ENCODE results near the gene CEL.
"Not testable (repeated sequence)": the region's sequence is repeated elsewhere in the genome, so short reads cannot be mapped to it uniquely, and the experiment has no call there.

The CEL gene

DNA sequence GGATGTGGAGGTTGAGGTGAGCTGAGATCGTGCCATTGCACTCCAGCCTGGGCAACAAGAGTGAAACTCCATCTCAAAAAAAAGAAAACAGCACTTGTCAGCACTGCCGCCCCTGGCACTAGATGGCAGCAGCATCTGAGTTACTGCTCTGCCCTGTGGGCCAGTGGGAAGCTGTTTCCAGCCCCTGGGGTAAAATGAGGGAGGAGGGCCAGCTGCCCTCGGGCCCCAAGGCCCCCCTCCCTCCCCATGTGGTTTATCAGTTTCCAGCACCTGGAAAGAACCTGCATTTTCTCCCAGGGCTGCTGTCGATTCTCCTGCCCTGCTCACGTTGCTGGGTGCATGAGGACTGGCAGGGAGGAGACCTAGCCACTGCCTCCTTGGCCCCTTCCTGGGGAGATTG lies 13.2 kb upstream of the CEL start:
- DNase-seq, result peak; percentile 16

DNA sequence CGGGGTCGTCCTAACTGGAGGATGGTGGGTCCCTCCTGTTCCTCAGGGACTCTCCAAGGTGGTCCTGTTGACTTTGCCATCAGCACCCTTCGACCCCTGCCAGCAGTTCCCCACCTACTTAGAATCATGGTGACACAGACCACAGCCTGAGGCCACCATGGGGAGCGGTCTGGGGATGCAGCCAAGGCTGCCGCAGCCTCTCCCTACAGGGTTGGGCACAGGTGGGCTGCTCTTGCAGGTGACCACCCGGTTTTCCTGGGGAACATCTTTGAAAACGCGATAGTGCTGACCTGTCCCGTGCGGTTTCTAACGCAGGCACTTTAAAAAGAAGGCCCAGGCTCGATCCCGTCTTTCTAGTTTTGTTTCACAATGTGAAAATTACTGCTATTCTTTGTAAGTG lies 12.7 kb upstream of the CEL start:
- no peak for DNase-seq

DNA sequence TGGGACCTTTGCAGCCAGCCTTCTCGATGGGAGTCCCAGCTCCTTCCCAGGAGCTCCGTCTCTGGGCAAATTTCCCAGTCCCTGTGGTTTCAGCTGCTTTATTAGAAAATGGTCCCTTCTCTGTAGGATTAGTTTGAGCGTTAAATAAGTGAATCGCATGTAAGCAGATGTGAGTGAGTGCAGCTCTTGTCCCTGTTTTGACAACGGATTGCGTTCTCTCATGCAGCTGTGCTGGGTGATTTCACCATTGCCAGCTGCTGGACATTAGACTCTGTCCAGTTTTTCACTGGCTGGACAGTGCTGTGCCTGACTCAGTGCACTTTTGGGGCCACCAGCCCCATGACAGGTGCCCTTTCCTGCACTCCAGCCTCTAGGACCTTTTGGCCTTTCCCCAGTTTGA lies 11.6 kb upstream of the CEL start:
- DNase-seq, result no peak

DNA sequence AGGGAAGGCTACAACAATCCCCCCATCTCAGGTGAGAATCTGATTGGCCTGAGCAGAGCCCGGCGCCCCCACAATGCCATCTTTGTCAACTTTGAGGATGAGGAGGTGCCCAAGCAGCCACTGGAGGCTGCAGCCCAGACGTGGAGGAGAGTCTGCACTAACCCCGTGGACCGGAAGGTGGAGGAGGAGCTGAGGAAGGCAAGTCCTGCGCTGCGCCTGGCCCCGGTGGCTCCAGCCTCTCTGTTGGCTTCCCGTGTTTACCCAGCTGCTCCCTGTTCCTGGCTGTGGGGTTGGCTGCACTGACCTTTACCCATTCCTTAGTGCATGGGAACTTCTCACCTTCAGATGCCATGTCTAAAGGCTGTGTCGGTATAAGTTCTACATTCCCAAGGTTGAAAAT lies 11.0 kb upstream of the CEL start:
- no peak for DNase-seq

DNA sequence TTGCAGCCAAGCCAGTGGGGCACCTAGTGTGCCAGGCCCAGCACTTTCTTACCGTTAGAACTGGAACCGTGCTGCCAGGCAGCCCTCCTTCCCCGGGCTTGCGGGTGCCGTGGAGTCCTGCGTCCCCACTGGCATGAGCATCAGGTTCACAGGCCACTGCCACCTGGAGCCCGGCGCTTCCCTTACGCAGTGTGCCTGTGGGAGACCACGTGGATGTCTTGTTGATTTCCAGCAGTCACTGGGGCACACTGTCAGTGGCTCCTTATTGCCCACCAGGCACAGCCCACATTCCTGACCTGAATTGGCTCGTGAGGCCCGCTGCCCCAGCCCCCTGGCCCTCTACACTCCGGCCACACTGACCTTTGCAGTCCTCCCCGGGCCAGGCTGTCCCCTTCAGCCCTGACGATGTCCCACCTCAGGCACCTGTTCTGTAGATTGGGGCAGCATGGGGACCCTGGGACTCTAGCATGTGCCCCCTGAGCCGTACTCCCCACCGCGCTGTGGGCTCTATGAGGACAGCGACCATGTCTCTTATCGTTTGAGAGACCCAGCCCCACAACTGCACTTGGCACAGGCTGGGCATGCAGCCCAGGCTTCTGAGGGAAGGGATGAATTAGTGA lies 10.4 kb upstream of the CEL start:
- no peak for DNase-seq

DNA sequence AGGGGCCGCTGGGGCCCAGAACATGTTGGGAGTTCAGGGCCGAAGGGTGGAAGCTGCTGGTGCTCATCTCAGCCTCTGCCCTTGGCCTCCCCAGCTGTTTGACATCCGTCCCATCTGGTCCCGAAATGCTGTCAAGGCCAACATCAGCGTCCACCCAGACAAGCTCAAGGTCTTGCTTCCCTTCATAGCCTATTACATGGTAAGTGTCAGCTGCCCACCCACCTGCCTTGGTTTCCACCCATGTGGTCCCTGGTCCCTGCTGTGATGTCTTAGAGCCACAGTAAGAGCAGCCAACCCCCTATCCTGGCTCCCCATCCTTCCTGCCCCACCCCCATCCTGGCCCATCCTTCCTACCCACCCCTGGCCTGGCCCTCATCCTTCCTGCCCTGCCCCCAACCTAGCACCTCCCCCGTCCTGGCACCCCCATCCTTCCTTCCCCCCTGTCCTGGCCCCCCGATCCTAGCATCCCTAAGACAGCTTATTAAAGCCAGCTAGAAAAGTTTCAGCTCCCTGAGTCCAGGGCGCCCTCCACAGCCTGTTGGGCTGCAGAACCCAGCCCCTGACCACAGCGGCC lies 9.7 kb upstream of the CEL start:
- DNase-seq, result no peak

DNA sequence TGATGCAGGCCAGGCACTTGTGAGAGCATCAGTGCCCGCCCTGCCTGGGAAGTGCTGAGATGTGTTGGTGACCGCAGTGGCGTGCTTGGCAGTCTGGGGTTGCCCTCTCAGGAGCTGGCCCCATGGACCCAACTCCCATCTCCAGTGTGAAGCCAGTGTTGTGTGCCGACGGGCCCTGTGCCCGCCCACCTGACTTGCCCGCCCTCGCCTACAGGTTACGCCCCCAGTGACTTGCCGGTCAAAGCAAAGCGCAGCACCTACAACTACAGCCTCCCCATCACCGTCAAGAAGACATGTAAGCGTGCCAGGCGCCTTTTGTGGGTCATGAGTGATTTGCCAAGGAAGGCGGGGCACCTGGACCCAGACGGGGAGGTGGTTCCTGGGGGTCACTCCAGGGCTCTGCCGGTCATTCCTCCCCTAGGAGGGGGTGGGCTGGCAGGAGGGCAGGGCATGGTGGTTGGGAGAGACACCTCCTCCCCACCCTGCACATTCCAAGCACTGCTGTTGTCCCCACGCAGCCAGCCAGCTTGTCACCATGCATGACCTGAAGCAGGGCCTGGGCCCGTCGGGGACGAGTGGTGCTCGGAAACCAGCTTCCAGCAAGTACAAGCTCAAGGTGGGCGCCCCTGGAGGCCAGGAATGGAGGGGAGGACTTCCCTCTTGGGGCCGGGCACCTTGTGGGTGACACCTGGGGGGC lies 7.4 kb upstream of the CEL start:
- no peak for DNase-seq

DNA sequence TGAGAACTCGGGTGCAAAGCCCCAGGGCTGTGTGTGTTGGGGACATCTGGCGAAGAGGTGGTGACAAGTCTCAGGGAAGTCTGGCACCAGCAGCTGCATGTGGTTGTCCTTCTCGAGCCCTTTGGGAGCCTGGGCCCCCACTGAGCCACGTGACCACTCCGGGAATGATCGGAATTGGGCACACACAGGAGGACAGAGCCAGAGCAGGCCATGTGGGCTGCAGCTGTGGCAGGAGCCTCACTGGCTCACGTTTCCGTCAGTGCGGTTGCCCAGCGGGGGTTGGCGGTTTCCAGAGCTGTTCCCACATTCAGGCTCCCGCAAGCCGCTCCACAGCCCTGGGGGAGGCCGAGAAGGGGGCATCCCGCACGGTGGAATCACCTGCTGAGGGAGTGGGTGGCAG lies 6.8 kb upstream of the CEL start:
- DNase-seq, result no peak

DNA sequence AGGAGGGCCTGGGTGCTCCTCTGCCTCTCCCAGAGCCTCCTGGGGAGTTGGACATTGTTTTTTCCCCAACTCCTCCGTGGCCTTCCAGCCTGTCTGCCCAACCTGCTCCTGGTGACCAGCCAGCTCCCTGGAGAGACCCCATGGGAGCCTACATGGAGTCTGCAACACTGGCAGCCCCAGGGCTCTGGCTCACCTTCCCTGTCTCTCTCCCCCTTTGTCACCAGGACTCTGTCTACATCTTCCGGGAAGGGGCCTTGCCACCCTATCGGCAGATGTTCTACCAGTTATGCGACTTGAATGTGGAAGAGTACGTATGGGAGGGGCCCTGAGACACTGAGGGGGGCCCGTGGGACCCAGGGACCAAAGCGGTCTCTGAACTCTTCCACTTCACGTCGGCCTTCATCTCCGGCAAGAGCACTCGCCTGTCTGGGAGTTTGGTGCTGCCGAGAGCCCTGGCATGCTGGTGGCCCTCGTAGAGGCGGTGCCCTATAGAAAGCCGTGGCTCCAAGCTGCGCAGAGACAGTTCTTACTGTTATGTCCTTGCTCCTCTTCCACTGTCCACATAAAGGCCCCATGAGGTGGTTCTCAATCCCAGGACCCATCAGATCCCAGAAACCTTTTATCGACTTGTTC lies 5.9 kb upstream of the CEL start:
- no peak for DNase-seq

DNA sequence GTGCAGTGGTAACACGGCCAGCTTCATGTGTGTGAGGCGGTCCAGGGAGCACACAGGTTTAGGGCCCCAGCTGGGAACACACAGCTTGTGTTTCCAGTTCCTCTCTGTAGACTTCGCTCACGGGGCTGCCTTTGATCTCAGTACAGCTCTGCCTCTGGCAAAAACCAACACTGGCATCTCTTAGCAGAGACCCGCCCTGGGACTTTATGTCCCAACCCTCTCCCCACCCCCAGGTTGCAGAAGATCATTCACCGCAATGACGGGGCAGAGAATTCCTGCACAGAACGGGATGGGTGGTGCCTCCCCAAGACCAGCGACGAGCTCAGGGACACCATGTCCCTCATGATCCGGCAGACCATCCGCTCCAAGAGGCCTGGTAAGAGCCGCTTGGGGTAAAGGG lies 5.2 kb upstream of the CEL start:
- no peak for DNase-seq

- DNase-seq, result no peak
Measured at GRCh38 chr9:133057006-133057405, 4.8 kb upstream of the CEL start.

DNA sequence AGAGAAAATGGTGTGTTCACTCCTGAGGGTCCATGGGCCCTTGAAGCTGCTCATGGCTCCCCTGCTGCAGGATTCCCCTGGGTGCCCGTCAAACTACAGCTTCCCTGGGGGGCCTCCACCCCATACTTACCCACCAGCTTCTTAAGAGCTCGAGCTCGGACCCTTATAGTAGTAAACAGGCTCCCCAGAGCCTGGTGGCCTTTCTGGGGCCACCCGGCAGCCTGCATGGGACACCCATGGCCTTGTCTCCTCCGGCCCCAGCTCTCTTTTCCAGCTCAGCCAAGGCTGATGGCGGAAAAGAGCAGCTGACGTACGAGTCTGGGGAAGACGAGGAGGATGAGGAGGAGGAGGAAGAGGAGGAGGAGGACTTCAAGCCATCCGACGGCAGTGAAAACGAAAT lies 4.2 kb upstream of the CEL start:
- DNase-seq, result no peak

GRCh38 chr9:133058071-133058470 lies 3.7 kb upstream of the CEL start:
- DNase-seq, result no peak

- no peak for DNase-seq
Measured at GRCh38 chr9:133058550-133059320, 3.0 kb upstream of the CEL start.

DNA sequence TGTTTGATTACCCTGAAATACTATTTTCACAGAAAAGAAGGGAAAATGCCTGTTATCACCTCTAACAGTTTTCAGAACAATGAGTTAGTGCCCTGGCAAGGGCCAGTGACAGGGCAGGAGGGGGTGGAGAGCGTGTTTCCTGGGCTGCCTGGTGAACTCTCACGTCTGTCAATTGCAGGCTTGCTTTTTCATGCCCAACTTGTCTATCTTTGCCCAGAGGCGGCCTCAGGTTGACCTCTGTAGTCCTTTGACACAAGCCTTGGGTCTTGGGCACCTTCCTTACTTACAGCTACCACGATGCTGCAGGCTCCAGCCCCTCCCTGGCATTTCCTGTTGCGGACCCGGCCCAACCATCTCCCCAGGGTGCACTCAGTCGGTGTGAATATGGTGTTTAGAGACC lies 2.2 kb upstream of the CEL start:
- DNase-seq, result no peak

DNA sequence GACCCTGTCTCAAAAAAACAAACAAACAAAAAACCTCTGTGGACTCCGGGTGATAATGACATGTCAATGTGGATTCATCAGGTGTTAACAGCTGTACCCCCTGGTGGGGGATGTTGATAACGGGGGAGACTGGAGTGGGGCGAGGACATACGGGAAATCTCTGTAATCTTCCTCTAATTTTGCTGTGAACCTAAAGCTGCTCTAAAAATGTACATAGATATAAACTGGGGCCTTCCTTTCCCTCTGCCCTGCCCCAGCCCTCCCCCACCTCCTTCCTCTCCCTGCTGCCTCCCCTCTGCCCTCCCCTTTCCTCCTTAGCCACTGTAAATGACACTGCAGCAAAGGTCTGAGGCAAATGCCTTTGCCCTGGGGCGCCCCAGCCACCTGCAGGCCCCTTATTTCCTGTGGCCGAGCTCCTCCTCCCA lies 1.4 kb upstream of the CEL start:
- DNase-seq, result no peak

DNA sequence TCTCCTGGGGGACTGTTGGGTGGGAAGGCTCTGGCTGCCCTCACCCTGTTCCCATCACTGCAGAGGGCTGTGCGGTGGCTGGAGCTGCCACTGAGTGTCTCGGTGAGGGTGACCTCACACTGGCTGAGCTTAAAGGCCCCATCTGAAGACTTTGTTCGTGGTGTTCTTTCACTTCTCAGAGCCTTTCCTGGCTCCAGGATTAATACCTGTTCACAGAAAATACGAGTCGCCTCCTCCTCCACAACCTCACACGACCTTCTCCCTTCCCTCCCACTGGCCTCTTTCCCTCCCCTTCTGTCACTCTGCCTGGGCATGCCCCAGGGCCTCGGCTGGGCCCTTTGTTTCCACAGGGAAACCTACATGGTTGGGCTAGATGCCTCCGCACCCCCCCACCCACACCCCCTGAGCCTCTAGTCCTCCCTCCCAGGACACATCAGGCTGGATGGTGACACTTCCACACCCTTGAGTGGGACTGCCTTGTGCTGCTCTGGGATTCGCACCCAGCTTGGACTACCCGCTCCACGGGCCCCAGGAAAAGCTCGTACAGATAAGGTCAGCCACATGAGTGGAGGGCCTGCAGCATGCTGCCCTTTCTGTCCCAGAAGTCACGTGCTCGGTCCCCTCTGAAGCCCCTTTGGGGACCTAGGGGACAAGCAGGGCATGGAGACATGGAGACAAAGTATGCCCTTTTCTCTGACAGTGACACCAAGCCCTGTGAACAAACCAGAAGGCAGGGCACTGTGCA lies 590 bp upstream of the CEL start:
- DNase-seq, result not testable (repeated sequence)

DNA sequence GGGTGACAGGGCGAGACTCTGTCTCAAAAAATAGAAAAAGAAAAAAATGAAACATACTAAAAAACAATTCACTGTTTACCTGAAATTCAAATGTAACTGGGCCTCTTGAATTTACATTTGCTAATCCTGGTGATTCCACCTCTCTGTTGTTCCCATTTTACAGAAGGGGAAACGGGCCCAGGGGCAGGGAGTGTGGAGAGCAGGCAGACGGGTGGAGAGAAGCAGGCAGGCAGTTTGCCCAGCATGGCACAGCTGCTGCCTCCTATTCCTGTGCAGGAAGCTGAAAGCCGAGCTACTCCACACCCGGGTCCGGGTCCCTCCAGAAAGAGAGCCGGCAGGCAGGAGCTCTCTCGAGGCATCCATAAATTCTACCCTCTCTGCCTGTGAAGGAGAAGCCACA lies 788 bp downstream of the CEL start:
- not testable (repeated sequence) for DNase-seq

DNA sequence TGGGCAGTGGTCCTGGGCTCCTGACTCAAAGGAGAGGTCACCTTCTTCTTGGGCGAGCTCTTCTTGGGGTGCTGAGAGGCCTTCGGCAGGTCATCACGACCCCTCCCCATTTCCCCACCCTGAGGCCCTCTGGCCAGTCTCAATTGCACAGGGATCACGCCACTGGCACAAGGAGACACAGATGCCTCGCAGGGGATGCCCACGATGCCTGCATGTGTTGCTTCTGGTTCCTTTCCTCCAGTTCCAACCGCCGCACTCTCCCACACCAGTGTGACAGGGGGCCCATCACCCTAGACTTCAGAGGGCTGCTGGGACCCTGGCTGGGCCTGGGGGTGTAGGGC lies 1.3 kb downstream of the CEL start:
- DNase-seq, result no peak

GRCh38 chr9:133063500-133064231 lies 1.9 kb downstream of the CEL start:
- DNase-seq, result no peak

DNA sequence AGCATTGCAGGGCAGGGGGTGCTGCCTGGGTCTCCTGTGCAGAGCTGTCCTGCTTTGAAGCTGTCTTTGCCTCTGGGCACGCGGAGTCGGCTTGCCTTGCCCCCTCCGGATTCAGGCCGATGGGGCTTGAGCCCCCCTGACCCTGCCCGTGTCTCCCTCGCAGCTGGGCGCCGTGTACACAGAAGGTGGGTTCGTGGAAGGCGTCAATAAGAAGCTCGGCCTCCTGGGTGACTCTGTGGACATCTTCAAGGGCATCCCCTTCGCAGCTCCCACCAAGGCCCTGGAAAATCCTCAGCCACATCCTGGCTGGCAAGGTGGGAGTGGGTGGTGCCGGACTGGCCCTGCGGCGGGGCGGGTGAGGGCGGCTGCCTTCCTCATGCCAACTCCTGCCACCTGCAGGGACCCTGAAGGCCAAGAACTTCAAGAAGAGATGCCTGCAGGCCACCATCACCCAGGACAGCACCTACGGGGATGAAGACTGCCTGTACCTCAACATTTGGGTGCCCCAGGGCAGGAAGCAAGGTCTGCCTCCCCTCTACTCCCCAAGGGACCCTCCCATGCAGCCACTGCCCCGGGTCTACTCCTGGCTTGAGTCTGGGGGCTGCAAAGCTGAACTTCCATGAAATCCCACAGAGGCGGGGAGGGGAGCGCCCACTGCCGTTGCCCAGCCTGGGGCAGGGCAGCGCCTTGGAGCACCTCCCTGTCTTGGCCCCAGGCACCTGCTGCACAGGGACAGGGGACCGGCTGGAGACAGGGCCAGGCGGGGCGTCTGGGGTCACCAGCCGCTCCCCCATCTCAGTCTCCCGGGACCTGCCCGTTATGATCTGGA lies 2.7 kb downstream of the CEL start:
- DNase-seq, result no peak

All from activated gamma-delta T cell treated with Interleukin-2 at 50 U/mL for 16 hours (primary cell).